Osteoblast (primary cell): ENCODE results near the gene SORCS2. TPM values are rescaled to one million over a fixed set of nuclear protein-coding genes. Genes with fewer than 3 reads are reported as not detected.
A peak's percentile ranks its signal among the peaks of the same experiment; 100 is the strongest.

Experiments used
- DNase-seq: peaks from one replicate; pipeline ENCODE4 v3.0.0; 2011; ENCODE audit warnings: low spot score, mixed read lengths; ENCODE audit not compliant: insufficient read length; ENCODE audit errors: missing footprints
- H2AFZ ChIP-seq: 2 replicates; pipeline ENCODE4 v1.6.0; 2011; ENCODE audit warnings: mild to moderate bottlenecking, low read length
- H3K27ac ChIP-seq: 2 replicates; pipeline ENCODE4 v1.5.1; 2011; ENCODE audit warnings: mild to moderate bottlenecking, low read depth, low read length, moderate library complexity
- H3K27me3 ChIP-seq: 2 replicates; pipeline ENCODE4 v1.6.0; 2012; ENCODE audit warnings: mild to moderate bottlenecking, control low read depth, inconsistent platforms, low read length, moderate library complexity; ENCODE audit not compliant: insufficient read depth
- H3K36me3 ChIP-seq: 2 replicates; pipeline ENCODE4 v1.5.1; 2011; ENCODE audit warnings: mild to moderate bottlenecking, low read length, control low read depth, moderate library complexity; ENCODE audit not compliant: insufficient read depth
- H3K4me1 ChIP-seq: 2 replicates; pipeline ENCODE4 v1.5.1; 2011; ENCODE audit warnings: mild to moderate bottlenecking, low read length, control low read depth, moderate library complexity; ENCODE audit not compliant: insufficient read depth
- H3K4me2 ChIP-seq: 2 replicates; pipeline ENCODE4 v1.6.0; 2011; ENCODE audit warnings: mild to moderate bottlenecking, low read length; ENCODE audit not compliant: insufficient read depth
- H3K4me3 ChIP-seq: fragments of 200-600 bp; sonication (generic); 3 replicates; pipeline ENCODE4 v1.5.1; 2012; ENCODE audit warnings: mild to moderate bottlenecking, low read length, inconsistent platforms; ENCODE audit not compliant: insufficient read depth
- H3K79me2 ChIP-seq: 2 replicates; pipeline ENCODE4 v1.6.0; 2012; ENCODE audit warnings: mild to moderate bottlenecking, low read length, control low read depth, inconsistent platforms; ENCODE audit not compliant: insufficient read depth
- H3K9me3 ChIP-seq: 2 replicates; pipeline ENCODE4 v1.5.1; 2011; ENCODE audit warnings: low read depth, low read length, control low read depth
- H4K20me1 ChIP-seq: 2 replicates; pipeline ENCODE4 v1.6.0; 2012; ENCODE audit warnings: mild to moderate bottlenecking, low read length, control low read depth; ENCODE audit not compliant: insufficient read depth
- total RNA-seq: library from RNA; depleted of rRNA; stranded (reverse); fragments of >200 nt; gene quantifications from 2 replicates; pipeline ENCODE4 v1.2.3, GENCODE V29; 2012
- TF ChIP-seq, protein P1 (sequence below): IDR thresholded peaks from 2 replicates; pipeline ENCODE4 v1.5.1; 2011; ENCODE audit warnings: mild to moderate bottlenecking, low read depth, low read length, moderate library complexity; ENCODE audit errors: extremely low read depth

The SORCS2 gene
- total RNA-seq, 1 donor: 9.0 TPM

DNA sequence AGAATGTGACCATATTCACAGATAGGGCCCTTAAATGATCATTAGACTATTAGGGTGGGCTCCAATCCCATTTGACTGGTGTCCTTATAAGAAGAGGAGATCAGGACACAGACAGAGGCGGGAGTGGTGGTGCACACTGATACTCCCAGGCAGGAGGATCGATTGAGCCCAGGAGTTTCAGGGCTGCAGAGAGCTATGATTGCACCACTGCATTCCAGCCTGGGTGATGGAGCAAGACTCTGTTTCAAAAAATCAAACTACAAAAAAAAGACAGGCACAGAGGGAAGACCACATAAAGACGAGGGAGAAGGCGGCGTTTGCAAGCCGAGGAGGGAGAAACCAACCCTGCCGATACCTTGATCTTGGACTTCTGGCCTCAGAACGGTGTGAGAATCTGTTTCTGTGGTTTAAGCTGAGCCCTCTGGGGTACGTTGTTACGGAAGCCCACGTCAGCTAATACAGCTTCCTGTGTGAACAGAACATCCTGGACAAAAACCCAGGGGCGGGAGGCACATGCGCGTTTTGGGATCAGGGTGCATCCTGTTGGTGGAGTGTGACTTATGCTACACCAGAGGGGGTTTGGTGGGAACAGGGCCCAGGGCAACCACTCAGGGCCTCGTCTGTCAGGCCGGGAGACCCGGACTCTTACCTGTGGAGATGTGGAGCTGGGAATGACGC, 454.2 kb downstream of the SORCS2 start:
- no peak overlapping the region for H3K4me2 ChIP-seq
- no peak overlapping the region for H3K27ac ChIP-seq
- H3K79me2 ChIP-seq: no peaks in the 10 kb centered on the region
- H3K9me3 ChIP-seq: no peaks in the 10 kb centered on the region
- peaks cover 23% of the 10 kb centered on the region for H3K4me1 ChIP-seq
- H2AFZ ChIP-seq: no peak overlapping the region
- H3K4me3 ChIP-seq: no peak overlapping the region
- H3K36me3 ChIP-seq: no peaks in the 10 kb centered on the region
- H4K20me1 ChIP-seq: no peaks in the 10 kb centered on the region
- peaks cover 13% of the 10 kb centered on the region for H3K27me3 ChIP-seq
- TF ChIP-seq, protein P1, sequence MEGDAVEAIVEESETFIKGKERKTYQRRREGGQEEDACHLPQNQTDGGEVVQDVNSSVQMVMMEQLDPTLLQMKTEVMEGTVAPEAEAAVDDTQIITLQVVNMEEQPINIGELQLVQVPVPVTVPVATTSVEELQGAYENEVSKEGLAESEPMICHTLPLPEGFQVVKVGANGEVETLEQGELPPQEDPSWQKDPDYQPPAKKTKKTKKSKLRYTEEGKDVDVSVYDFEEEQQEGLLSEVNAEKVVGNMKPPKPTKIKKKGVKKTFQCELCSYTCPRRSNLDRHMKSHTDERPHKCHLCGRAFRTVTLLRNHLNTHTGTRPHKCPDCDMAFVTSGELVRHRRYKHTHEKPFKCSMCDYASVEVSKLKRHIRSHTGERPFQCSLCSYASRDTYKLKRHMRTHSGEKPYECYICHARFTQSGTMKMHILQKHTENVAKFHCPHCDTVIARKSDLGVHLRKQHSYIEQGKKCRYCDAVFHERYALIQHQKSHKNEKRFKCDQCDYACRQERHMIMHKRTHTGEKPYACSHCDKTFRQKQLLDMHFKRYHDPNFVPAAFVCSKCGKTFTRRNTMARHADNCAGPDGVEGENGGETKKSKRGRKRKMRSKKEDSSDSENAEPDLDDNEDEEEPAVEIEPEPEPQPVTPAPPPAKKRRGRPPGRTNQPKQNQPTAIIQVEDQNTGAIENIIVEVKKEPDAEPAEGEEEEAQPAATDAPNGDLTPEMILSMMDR: no peak
- DNase-seq: peak; percentile 65

DNA sequence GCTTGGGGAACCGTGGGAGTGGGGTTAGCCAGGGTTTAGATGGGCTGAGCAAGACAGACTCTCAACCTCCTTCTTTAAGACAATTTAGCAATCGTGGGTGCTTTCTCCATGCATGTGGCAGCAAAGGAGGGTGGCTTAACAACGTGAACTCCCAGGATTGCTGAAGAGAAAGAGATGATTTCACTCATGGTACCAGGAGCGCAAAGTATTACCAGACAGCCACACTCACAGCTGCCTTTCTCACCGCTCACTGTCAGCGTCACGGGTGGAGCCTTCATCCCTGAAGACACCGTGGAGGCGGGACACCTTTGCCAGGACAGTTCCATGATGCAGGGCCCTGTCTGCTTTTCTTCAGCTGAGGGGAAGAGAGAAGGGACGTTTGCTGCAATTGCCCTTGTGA, 454.8 kb downstream of the SORCS2 start:
- no peak overlapping the region for H2AFZ ChIP-seq
- TF ChIP-seq, protein P1: no peak
- no peaks in the 10 kb centered on the region for H3K9me3 ChIP-seq
- no peak overlapping the region for H3K27ac ChIP-seq
- no peaks in the 10 kb centered on the region for H3K79me2 ChIP-seq
- peaks cover 10% of the 10 kb centered on the region for H3K27me3 ChIP-seq
- H3K4me3 ChIP-seq: no peak overlapping the region
- H3K4me2 ChIP-seq: no peak overlapping the region
- H4K20me1 ChIP-seq: no peaks in the 10 kb centered on the region
- no peaks in the 10 kb centered on the region for H3K36me3 ChIP-seq
- peaks cover 26% of the 10 kb centered on the region for H3K4me1 ChIP-seq
- peak; percentile 27 for DNase-seq

DNA sequence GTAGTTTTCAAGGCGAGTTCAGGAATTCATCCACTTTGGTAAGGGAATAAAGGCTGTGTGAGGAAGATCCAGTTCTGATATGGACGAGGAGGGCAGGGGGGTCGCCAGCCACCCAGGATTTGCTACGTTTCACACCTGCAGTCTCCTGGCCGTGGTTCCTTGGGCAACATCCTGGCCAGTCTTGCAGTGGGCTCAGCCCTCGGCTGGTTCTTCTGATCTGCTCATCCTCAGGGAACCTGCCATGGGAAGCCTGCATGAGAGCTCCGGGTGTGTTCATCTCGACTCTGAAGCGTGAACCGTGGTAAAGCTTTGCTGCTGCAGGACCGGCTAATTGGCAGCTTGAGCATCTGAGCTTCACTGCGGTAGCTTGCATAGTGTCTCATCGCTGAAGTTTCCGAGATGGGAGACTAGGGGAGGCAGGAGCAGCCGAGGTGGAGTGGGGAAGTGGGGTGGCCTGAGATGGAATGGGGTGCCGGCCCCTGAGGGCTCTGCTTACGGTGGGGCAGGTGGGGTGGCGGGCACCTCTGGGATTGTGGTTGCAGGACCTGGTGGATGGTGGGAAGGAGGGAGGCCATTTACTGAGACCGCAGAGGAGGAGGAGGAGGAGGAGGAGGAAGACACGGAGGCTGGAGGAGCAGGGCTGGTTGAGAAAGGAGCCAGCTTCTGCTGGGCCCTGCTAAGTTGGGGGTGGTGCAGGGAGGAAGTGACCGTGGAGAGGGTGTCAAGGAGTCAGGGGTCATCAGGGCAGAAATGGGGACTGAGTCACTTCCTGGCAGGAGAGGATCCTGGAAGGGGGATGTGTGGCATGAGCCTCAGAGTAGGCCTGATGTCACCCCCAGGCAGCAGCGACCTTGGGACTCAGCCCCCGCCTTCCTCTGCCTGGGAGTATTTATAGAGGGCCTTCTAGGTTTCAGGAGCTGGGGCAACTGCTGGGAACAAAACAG, 455.5 kb downstream of the SORCS2 start:
- no peaks in the 10 kb centered on the region for H3K36me3 ChIP-seq
- peaks cover 26% of the 10 kb centered on the region for H3K4me1 ChIP-seq
- H3K27ac ChIP-seq: no peak overlapping the region
- H3K4me3 ChIP-seq: no peak overlapping the region
- H3K79me2 ChIP-seq: no peaks in the 10 kb centered on the region
- no peak overlapping the region for H2AFZ ChIP-seq
- H3K4me2 ChIP-seq: no peak overlapping the region
- H3K9me3 ChIP-seq: no peaks in the 10 kb centered on the region
- DNase-seq: peak; percentile 94
- H4K20me1 ChIP-seq: no peaks in the 10 kb centered on the region
- TF ChIP-seq, protein P1: no peak
- H3K27me3 ChIP-seq: peaks cover 4% of the 10 kb centered on the region
